Activated CD8-positive, alpha-beta memory T cell treated with anti-CD3 and anti-CD28 coated beads, Interleukin-2, amount 50 U/mL, for 1 hour (primary cell): ENCODE data around the gene EGFL6.
"Not testable (repeated sequence)": the region's sequence is repeated elsewhere in the genome, so short reads cannot be mapped to it uniquely, and the experiment has no call there.

Experiments
- DNase-seq: peaks from one replicate; pipeline ENCODE4 v3.0.0-alpha.2; 2020; ENCODE audit errors: extremely low read depth

Gene EGFL6

GRCh38 chrX:13590914-13591313, 21.5 kb downstream of the EGFL6 start:
- no peak for DNase-seq

- no peak for DNase-seq
Measured at GRCh38 chrX:13597874-13598273, 28.5 kb downstream of the EGFL6 start.

- no peak for DNase-seq
Measured at GRCh38 chrX:13598877-13599276, 29.5 kb downstream of the EGFL6 start.

- DNase-seq = no peak
Measured at GRCh38 chrX:13599491-13599890, 30.1 kb downstream of the EGFL6 start.

- DNase-seq = no peak
Measured at GRCh38 chrX:13605611-13606010, 36.2 kb downstream of the EGFL6 start.

- DNase-seq = no peak
Measured at GRCh38 chrX:13607331-13607995, 38.1 kb downstream of the EGFL6 start.

GRCh38 chrX:13607996-13608365, 38.6 kb downstream of the EGFL6 start:
- DNase-seq = no peak

GRCh38 chrX:13614154-13614553, 44.8 kb downstream of the EGFL6 start:
- no peak for DNase-seq

GRCh38 chrX:13620207-13620606, 50.8 kb downstream of the EGFL6 start:
- DNase-seq = no peak

- DNase-seq = no peak
Measured at GRCh38 chrX:13622401-13622964, 53.1 kb downstream of the EGFL6 start.

- no peak for DNase-seq
Measured at GRCh38 chrX:13627306-13627705, 57.9 kb downstream of the EGFL6 start.

- not testable (repeated sequence) for DNase-seq
Measured at GRCh38 chrX:13637224-13637623, 67.8 kb downstream of the EGFL6 start.

- DNase-seq = no peak
Measured at GRCh38 chrX:13638021-13638420, 68.6 kb downstream of the EGFL6 start.

- no peak for DNase-seq
Measured at GRCh38 chrX:13638826-13639225, 69.4 kb downstream of the EGFL6 start.

GRCh38 chrX:13641684-13642083, 72.3 kb downstream of the EGFL6 start:
- DNase-seq = not testable (repeated sequence)

GRCh38 chrX:13645464-13646153, 76.2 kb downstream of the EGFL6 start:
- no peak for DNase-seq

GRCh38 chrX:13646154-13646549, 76.8 kb downstream of the EGFL6 start:
- DNase-seq = no peak

- DNase-seq = no peak
Measured at GRCh38 chrX:13647709-13648212, 78.4 kb downstream of the EGFL6 start.

GRCh38 chrX:13648336-13648735, 78.9 kb downstream of the EGFL6 start:
- DNase-seq = not testable (repeated sequence)

GRCh38 chrX:13649838-13650237, 80.4 kb downstream of the EGFL6 start:
- DNase-seq = no peak

- DNase-seq = no peak
Measured at GRCh38 chrX:13650318-13650717, 80.9 kb downstream of the EGFL6 start.

GRCh38 chrX:13651150-13651549, 81.7 kb downstream of the EGFL6 start:
- no peak for DNase-seq

GRCh38 chrX:13652287-13652793, 82.9 kb downstream of the EGFL6 start:
- DNase-seq = no peak
